HepG2 (cell line): ENCODE measurements around the gene GLRA1. TPM values are rescaled to one million over a fixed set of nuclear protein-coding genes. Genes with fewer than 3 reads are reported as not detected.

Source experiments
- ATAC-seq: fragments of 200-7000 bp; cut with Tn5 transposase; 3 replicates; pipeline ENCODE4 v1.9.1; 2020; ENCODE audit warnings: mild to moderate bottlenecking, moderate library complexity
- BruUV-seq: library from RNA; stranded (reverse); fragments of 400-500 nt; replicated peaks from 2 replicates; lab custom pipeline; 2021; lab: Mats Ljungman, UMichigan
- CTCF ChIA-PET: fragments of 300-600 bp; formaldehyde crosslinking; extraction: SDS; loops from one replicate; lab custom pipeline; 2021; ENCODE audit warnings: low total read pairs, inconsistent platforms, low intra/inter-chr PET ratio; lab: Yijun Ruan, JAX
- POLR2A ChIA-PET: fragments of 350-600 bp; sonication (Branson Sonifier 250); formaldehyde crosslinking; loops from one replicate; lab custom pipeline; 2020; ENCODE audit warnings: antibody characterized with exemption, inconsistent platforms; lab: Yijun Ruan, JAX
- DNase-seq: peaks from one replicate; pipeline ENCODE4 v3.0.0-alpha.2; 2015; ENCODE audit warnings: low spot score
- FAIRE-seq: peaks from 3 replicates; lab custom pipeline; 2011; peaks lifted over from hg19 to GRCh38; lab: Jason Lieb, UNC
- H2AFZ ChIP-seq: one replicate; pipeline ENCODE4 v1.6.1; 2011; ENCODE audit warnings: low read length, inconsistent platforms
- H3K27ac ChIP-seq: fragments of 300-600 bp; 3 replicates; pipeline ENCODE4 v1.8.0; 2011; ENCODE audit warnings: mixed run types, mild to moderate bottlenecking, mixed read lengths, low read length, inconsistent platforms; ENCODE audit not compliant: insufficient read depth; ENCODE audit errors: extremely low read length
- H3K27me3 ChIP-seq, 2 experiments: fragments of 200-600 bp in 1 of 2; 2 replicates in 1 of 2; 3 replicates in 1 of 2; pipeline versions ENCODE4 v1.6.0 to v1.8.0; 2011; ENCODE audit warnings: low read length in 2 of 2, mild to moderate bottlenecking in 2 of 2, moderate library complexity in 2 of 2, inconsistent platforms in 1 of 2; ENCODE audit not compliant: insufficient read depth in 2 of 2, control insufficient read depth in 1 of 2
- H3K36me3 ChIP-seq, 2 experiments: fragments of 200-600 bp in 1 of 2; replicated peaks in 1 of 2; 2 replicates in 1 of 2; 3 replicates in 1 of 2; pipeline versions ENCODE4 v1.5.1 to v1.8.0; 2011; ENCODE audit warnings: low read length in 2 of 2, inconsistent platforms in 1 of 2; ENCODE audit not compliant: insufficient read depth in 2 of 2, control insufficient read depth in 1 of 2
- H3K4me1 ChIP-seq: 2 replicates; pipeline ENCODE4 v1.5.1; 2012; ENCODE audit warnings: low read length, inconsistent platforms; ENCODE audit not compliant: insufficient read depth
- H3K4me2 ChIP-seq: 2 replicates; pipeline ENCODE4 v1.6.0; 2011; ENCODE audit warnings: low read depth, low read length, inconsistent platforms
- H3K4me3 ChIP-seq, 3 experiments: fragments of 200-600 bp in 1 of 3; sonication (generic), shearing (Covaris generic) in 1 of 3; replicated peaks in 1 of 3; 2 replicates each; pipeline ENCODE4 v1.5.1; 2011 to 2016; ENCODE audit warnings: low read length in 3 of 3, inconsistent platforms in 2 of 3, low read depth in 2 of 3, mild to moderate bottlenecking in 2 of 3, control low read depth in 1 of 3, mixed read lengths in 1 of 3; ENCODE audit not compliant: insufficient read depth in 1 of 3
- H3K79me2 ChIP-seq: one replicate; pipeline ENCODE4 v1.6.1; 2011; ENCODE audit warnings: low read length, inconsistent platforms; ENCODE audit not compliant: insufficient read depth
- H3K9ac ChIP-seq: 2 replicates; pipeline ENCODE4 v1.6.0; 2011; ENCODE audit warnings: mild to moderate bottlenecking, low read depth, low read length, inconsistent platforms; ENCODE audit not compliant: insufficient read depth
- H3K9me3 ChIP-seq: 2 replicates; pipeline ENCODE4 v1.5.1; 2012; ENCODE audit warnings: mild to moderate bottlenecking, low read length
- H4K20me1 ChIP-seq: 2 replicates; pipeline ENCODE4 v1.6.0; 2011; ENCODE audit warnings: inconsistent platforms, mild to moderate bottlenecking, low read length, moderate library complexity; ENCODE audit not compliant: insufficient read depth
- ATF4 ChIP-seq, 2 experiments: fragments of 450-650 bp in 1 of 2; sonication (generic) in 1 of 2; formaldehyde crosslinking; IDR thresholded peaks; 2 replicates each; pipeline versions ENCODE4 v1.5.0 to v1.8.0; 2020 to 2022; ENCODE audit warnings: mild to moderate bottlenecking in 1 of 2, missing genetic modification reagents in 1 of 2
- ZBTB7A ChIP-seq: sonication (generic); formaldehyde crosslinking; IDR thresholded peaks from 2 replicates; pipeline ENCODE4 v1.8.0; 2022; ENCODE audit warnings: mild to moderate bottlenecking, missing genetic modification reagents
- ZNF672 ChIP-seq: sonication (generic); formaldehyde crosslinking; IDR thresholded peaks from 2 replicates; pipeline ENCODE4 v1.8.1; 2022; ENCODE audit warnings: missing genetic modification reagents
- in situ Hi-C: cut with HindIII; loops from 2 replicates; pipeline ENCODE4 v1.10.0; 2017; ENCODE audit warnings: low pct_unique_long_range_greater_than_20kb; ENCODE audit not compliant: extremely low pct_ligation_motif_present
- intact Hi-C: fragments of 100-400 bp; cut with micrococcal nuclease; formaldehyde crosslinking; loops from one replicate; pipeline ENCODE4 v1.10.0; 2022; ENCODE audit not compliant: unreplicated experiment
- polyA plus RNA-seq, 8 experiments: library from polyadenylated mRNA; depleted of rRNA in 3 of 8; stranded (reverse) in 7 of 8; unstranded in 1 of 8; fragments of >200 nt; fragmentation: Illumina TruSeq in 4 of 8; extraction: Trizol in 4 of 8; gene quantifications; 2 replicates each; pipeline versions ENCODE4 v1.2.1 to v1.2.3, GENCODE V29; 2011 to 2016; ENCODE audit warnings: low read depth in 4 of 8, missing spikeins in 1 of 8, mixed read lengths in 1 of 8; ENCODE audit not compliant: insufficient read depth in 1 of 8
- total RNA-seq, 5 experiments: library from RNA; depleted of rRNA; stranded (reverse); fragments of >200 nt; fragmentation: Illumina TruSeq; extraction: Trizol; gene quantifications; 2 replicates each; pipeline ENCODE4 v1.2.3, GENCODE V29; 2016; ENCODE audit warnings: low read depth in 1 of 5
- TF ChIP-seq, protein P1 (sequence below): sonication (generic); formaldehyde crosslinking; IDR thresholded peaks from 2 replicates; pipeline ENCODE4 v1.4.0; 2020; ENCODE audit warnings: missing genetic modification reagents; ENCODE audit errors: not compliant biosample characterization
- TF ChIP-seq, protein P2 (sequence below): IDR thresholded peaks from 2 replicates; pipeline ENCODE4 v1.6.1; 2016; ENCODE audit warnings: low read depth, borderline replicate concordance
- TF ChIP-seq, protein P3 (sequence below), 2 experiments: sonication (generic) in 1 of 2; formaldehyde crosslinking in 1 of 2; IDR thresholded peaks; 2 replicates each; pipeline versions ENCODE4 v1.4.0 to v1.6.1; 2018 to 2020; ENCODE audit warnings: missing genetic modification reagents in 2 of 2, borderline replicate concordance in 1 of 2, low read depth in 1 of 2, mild to moderate bottlenecking in 1 of 2, missing biosample characterization in 1 of 2

GLRA1 gene
- total and polyA plus RNA-seq, 2 of the 13 experiments (the other 11 are each of a cell fraction or from before 2014, with no cell fraction given), result not detected

DNA sequence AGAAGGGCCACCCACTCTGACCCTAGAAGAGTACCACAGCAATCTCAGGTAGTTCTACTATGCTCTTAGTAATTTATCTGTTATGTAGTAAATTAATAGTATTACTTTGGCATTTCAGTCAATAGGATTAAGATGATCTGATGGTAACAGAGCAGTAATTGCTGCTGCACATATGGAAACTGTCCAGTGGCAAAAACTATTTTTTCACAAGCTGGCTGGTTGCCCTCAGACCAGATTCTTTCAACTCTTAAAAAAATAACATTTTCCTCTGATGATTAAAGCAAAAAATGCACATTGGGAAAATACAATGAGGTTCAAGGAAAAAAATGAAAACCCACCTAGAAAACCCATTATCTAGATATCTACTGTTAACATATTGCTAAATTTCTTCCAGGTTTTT is 19.7 kb downstream of the GLRA1 start:
- CTCF ChIA-PET, result no interaction called here
- no peak overlapping the region for H3K4me3 ChIP-seq
- intact Hi-C loops, result no loop called here
- H3K9ac ChIP-seq, result no peak overlapping the region
- no peaks in the 10 kb centered on the region; a peak in 1 of 5 replicates for H3K27me3 ChIP-seq
- TF ChIP-seq, protein P1, sequence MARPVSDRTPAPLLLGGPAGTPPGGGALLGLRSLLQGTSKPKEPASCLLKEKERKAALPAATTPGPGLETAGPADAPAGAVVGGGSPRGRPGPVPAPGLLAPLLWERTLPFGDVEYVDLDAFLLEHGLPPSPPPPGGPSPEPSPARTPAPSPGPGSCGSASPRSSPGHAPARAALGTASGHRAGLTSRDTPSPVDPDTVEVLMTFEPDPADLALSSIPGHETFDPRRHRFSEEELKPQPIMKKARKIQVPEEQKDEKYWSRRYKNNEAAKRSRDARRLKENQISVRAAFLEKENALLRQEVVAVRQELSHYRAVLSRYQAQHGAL, result no peak
- TF ChIP-seq, protein P2, sequence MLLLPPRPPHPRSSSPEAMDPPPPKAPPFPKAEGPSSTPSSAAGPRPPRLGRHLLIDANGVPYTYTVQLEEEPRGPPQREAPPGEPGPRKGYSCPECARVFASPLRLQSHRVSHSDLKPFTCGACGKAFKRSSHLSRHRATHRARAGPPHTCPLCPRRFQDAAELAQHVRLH (CRISPR knock-in tag), result no peak
- no peak for TF ChIP-seq ATF4 (CRISPR knock-in tag; IDR thresholded peaks at IDR 0.05)
- no peak for TF ChIP-seq ZBTB7A (CRISPR knock-in tag)
- TF ChIP-seq, protein P3, sequence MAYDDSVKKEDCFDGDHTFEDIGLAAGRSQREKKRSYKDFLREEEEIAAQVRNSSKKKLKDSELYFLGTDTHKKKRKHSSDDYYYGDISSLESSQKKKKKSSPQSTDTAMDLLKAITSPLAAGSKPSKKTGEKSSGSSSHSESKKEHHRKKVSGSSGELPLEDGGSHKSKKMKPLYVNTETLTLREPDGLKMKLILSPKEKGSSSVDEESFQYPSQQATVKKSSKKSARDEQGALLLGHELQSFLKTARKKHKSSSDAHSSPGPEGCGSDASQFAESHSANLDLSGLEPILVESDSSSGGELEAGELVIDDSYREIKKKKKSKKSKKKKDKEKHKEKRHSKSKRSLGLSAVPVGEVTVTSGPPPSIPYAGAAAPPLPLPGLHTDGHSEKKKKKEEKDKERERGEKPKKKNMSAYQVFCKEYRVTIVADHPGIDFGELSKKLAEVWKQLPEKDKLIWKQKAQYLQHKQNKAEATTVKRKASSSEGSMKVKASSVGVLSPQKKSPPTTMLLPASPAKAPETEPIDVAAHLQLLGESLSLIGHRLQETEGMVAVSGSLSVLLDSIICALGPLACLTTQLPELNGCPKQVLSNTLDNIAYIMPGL (CRISPR knock-in tag; IDR thresholded peaks at IDR 0.05; ENCODE audit: borderline replicate concordance in 1 of 2, low read depth in 1 of 2), result no peak
- no peak for TF ChIP-seq ZNF672 (CRISPR knock-in tag)
- TF ChIP-seq, all 625 proteins: peak for 0
- Histone ChIP-seq H4K20me1 (no peaks in the 10 kb centered on the region), H3K36me3 (no peaks in the 10 kb centered on the region), H3K4me1 (no peaks in the 10 kb centered on the region), H2AFZ (no peak overlapping the region), H3K4me2 (no peak overlapping the region), H3K9me3 (no peaks in the 10 kb centered on the region), H3K27ac (no peak overlapping the region), H3K79me2 (no peaks in the 10 kb centered on the region)
- BruUV-seq, result no TSS peak
- in situ Hi-C loops, result no loop called here
- FAIRE-seq (no peak), DNase-seq (no peak), ATAC-seq (no peak)
- POLR2A ChIA-PET, result no interaction called here
